Body of pancreas (tissue), 4 donors: Measurements from ENCODE around the gene AMDHD2.

ENCODE experiments used
- CTCF ChIP-seq, 7 experiments: fragments of 450-650 bp in 4 of 7; fragments of 200-600 bp in 3 of 7; sonication (generic) in 3 of 7; IDR thresholded peaks; one replicate each; pipeline ENCODE4 v1.5.1; 2016 to 2019; ENCODE audit warnings: antibody characterized with exemption in 7 of 7
- POLR2A ChIP-seq, 3 donors: fragments of 450-650 bp; IDR thresholded peaks; one replicate each; pipeline ENCODE4 v1.6.1; 2016; ENCODE audit warnings: antibody characterized with exemption in 3 of 3, mild to moderate bottlenecking in 2 of 3

- TF ChIP-seq CTCF (IDR thresholded peaks at IDR 0.05) (no peak), POLR2A (IDR thresholded peaks at IDR 0.05) (no peak)
Measured at GRCh38 chr16:2494616-2495015, 25.6 kb upstream of the AMDHD2 start.
